ENCODE measurements around the gene C1GALT1. TPM values are rescaled to one million over a fixed set of nuclear protein-coding genes. Genes with fewer than 3 reads are reported as not detected.

Gene C1GALT1
- total RNA-seq, 1 experiment from 2014 or later, result 97.0 TPM

GRCh38 chr7:7164591-7164990 lies 17.8 kb upstream of the C1GALT1 start:
- CTCF ChIA-PET, result interaction anchor here (1.0 kb wide), 1 partner anchor 17 kb away, joined by 3 read pairs; the partner anchor contains the start of gene C1GALT1
- intact Hi-C loops (cut with micrococcal nuclease; ENCODE audit: unreplicated experiment), result no loop called here
- no TSS peak for BruUV-seq (replicated peaks)
- Mint-ChIP-seq H3K4me1 (ENCODE audit: low read depth, unreplicated experiment) (no peaks in the 10 kb centered on the region), H3K9me3 (ENCODE audit: low read depth, unreplicated experiment) (peaks cover 2% of the 10 kb centered on the region), H3K27me3 (ENCODE audit: unreplicated experiment) (no peaks in the 10 kb centered on the region), H3K27ac (ENCODE audit: unreplicated experiment) (no peak overlapping the region), H3K4me3 (ENCODE audit: low read depth, unreplicated experiment) (no peak overlapping the region), H3K36me3 (ENCODE audit: insufficient read depth, unreplicated experiment) (no peaks in the 10 kb centered on the region)
- TF ChIP-seq CTCF (IDR thresholded peaks at IDR 0.05; ENCODE audit: unreplicated experiment), result no peak
- DNase-seq, result no peak

- H3K36me3 Mint-ChIP-seq (ENCODE audit: insufficient read depth, unreplicated experiment), result no peaks in the 10 kb centered on the region
- CTCF ChIA-PET, result no interaction called here
- no peaks in the 10 kb centered on the region for H3K27me3 Mint-ChIP-seq (ENCODE audit: unreplicated experiment)
- no peak overlapping the region for H3K4me3 Mint-ChIP-seq (ENCODE audit: low read depth, unreplicated experiment)
- no peak for TF ChIP-seq CTCF (IDR thresholded peaks at IDR 0.05; ENCODE audit: unreplicated experiment)
- H3K4me1 Mint-ChIP-seq (ENCODE audit: low read depth, unreplicated experiment), result no peaks in the 10 kb centered on the region
- BruUV-seq (replicated peaks), result no TSS peak
- H3K9me3 Mint-ChIP-seq (ENCODE audit: low read depth, unreplicated experiment), result peaks cover 5% of the 10 kb centered on the region
- H3K27ac Mint-ChIP-seq (ENCODE audit: unreplicated experiment), result no peak overlapping the region
- intact Hi-C loops (cut with micrococcal nuclease; ENCODE audit: unreplicated experiment), result no loop called here
- DNase-seq, result no peak
Measured at GRCh38 chr7:7165372-7165771, 17.0 kb upstream of the C1GALT1 start.

- no peak overlapping the region for H3K4me3 Mint-ChIP-seq (ENCODE audit: low read depth, unreplicated experiment)
- CTCF ChIA-PET, result no interaction called here
- H3K27me3 Mint-ChIP-seq (ENCODE audit: unreplicated experiment), result no peaks in the 10 kb centered on the region
- TF ChIP-seq CTCF (IDR thresholded peaks at IDR 0.05; ENCODE audit: unreplicated experiment), result no peak
- H3K9me3 Mint-ChIP-seq (ENCODE audit: low read depth, unreplicated experiment), result peaks cover 5% of the 10 kb centered on the region
- no TSS peak for BruUV-seq (replicated peaks)
- no peaks in the 10 kb centered on the region for H3K4me1 Mint-ChIP-seq (ENCODE audit: low read depth, unreplicated experiment)
- no peaks in the 10 kb centered on the region for H3K36me3 Mint-ChIP-seq (ENCODE audit: insufficient read depth, unreplicated experiment)
- DNase-seq, result no peak
- intact Hi-C loops (cut with micrococcal nuclease; ENCODE audit: unreplicated experiment), result no loop called here
- no peak overlapping the region for H3K27ac Mint-ChIP-seq (ENCODE audit: unreplicated experiment)
Measured at GRCh38 chr7:7166318-7166717, 16.0 kb upstream of the C1GALT1 start.

GRCh38 chr7:7169296-7169695 lies 13.0 kb upstream of the C1GALT1 start:
- CTCF ChIA-PET, result interaction anchor here (0.6 kb wide), 1 partner anchor 127 kb away, joined by 4 read pairs; no protein-coding TSS in a partner anchor
- BruUV-seq (replicated peaks), result no TSS peak

More at GRCh38 chr7:7169296-7169695, 13.0 kb upstream of the C1GALT1 start:
- no peak overlapping the region for H3K27ac Mint-ChIP-seq (ENCODE audit: unreplicated experiment)
- H3K4me1 Mint-ChIP-seq (ENCODE audit: low read depth, unreplicated experiment), result no peaks in the 10 kb centered on the region
- DNase-seq, result no peak
- H3K9me3 Mint-ChIP-seq (ENCODE audit: low read depth, unreplicated experiment), result peaks cover 15% of the 10 kb centered on the region
- no peaks in the 10 kb centered on the region for H3K27me3 Mint-ChIP-seq (ENCODE audit: unreplicated experiment)
- no peak for TF ChIP-seq CTCF (IDR thresholded peaks at IDR 0.05; ENCODE audit: unreplicated experiment)
- intact Hi-C loops (cut with micrococcal nuclease; ENCODE audit: unreplicated experiment), result no loop called here
- H3K4me3 Mint-ChIP-seq (ENCODE audit: low read depth, unreplicated experiment), result no peak overlapping the region
- H3K36me3 Mint-ChIP-seq (ENCODE audit: insufficient read depth, unreplicated experiment), result no peaks in the 10 kb centered on the region

All from Calu3 (cell line).